Activated CD8-positive, alpha-beta memory T cell treated with anti-CD3 and anti-CD28 coated beads for 4 hours (primary cell): ENCODE data around the gene MFSD2A.
A peak's percentile ranks its signal among the peaks of the same experiment; 100 is the strongest.
"Not testable (repeated sequence)": the region's sequence is repeated elsewhere in the genome, so short reads cannot be mapped to it uniquely, and the experiment has no call there.

Experiments
- DNase-seq, 2 donors: peaks; one replicate each; pipeline ENCODE4 v3.0.0-alpha.2; 2020; ENCODE audit warnings: low read depth in 2 of 2

The MFSD2A gene

GRCh38 chr1:39940980-39941871 lies 13.7 kb upstream of the MFSD2A start:
- DNase-seq, result no peak

GRCh38 chr1:39943471-39944290 lies 11.3 kb upstream of the MFSD2A start:
- no peak for DNase-seq

DNA sequence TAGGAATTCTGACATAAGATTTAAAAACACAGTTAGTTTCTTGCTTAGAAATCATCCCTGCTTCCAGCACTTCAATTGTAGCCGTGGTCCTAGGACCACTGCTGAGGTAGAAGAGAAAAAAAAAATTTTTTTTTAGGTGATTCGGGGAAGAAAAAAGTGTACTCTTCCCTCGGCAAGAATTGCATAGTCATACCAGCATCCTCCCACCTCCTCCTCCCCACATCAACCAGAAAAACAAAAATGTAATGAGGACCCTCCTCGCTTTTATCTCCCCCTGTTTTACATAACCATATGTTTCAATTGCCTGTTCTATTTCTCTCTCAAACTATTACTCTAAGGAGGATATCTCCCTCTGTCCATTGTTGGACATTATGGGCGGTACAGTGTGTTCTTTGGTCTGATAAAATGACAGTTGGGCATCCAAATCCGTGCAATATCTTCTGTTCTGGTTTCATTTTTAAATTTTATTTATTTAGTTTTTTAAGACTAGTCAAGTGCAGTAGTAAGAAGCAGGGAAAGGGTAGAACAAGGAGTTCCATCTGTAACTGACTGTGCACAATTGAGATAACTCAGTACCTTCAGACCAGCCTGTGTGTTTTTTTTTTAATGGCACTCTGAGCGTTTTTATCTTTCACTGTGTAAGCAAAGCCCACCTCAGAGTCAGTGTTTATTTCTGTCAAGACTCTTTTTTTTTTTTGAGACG lies 10.4 kb upstream of the MFSD2A start:
- no peak for DNase-seq

DNA sequence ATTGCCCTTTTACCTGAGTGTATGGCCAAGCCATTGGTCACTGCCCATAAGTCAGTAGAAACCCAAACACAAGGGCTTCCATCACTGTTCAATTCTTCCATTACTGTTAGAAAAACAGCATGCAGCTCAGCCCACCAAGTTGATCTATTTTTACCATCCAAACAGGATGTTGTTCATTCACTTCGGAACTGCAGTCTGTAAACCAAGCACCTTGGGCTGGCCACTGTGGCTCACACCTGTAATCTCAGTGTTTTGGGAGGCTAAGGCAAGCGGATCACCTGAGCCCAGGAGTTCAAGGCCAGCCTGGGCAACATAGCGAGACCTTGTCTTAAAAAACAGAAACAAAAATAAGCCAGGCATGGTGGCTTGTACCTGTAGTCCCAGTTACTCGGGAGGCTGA lies 8.7 kb upstream of the MFSD2A start:
- no peak for DNase-seq

GRCh38 chr1:39947260-39947659 lies 7.7 kb upstream of the MFSD2A start:
- no peak for DNase-seq

DNA sequence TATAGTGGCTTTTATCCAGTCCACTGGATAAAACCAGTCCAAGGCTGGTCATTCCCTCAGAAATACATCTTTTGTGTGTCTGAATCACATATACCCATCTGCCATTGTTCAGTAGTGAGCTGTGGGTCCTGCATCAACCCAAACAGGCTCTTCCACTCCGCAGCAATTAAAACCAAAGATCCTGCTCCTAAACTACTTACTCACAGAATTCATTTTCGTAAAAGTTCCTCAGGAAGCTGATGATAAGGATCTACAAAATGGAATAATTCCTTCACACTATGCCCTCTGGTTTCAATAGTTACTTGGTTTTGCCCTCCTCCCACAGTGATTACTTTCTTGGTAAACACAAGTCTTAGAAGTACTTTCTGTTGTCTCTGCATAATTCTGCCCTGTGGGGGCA lies 5.1 kb upstream of the MFSD2A start:
- no peak for DNase-seq

- DNase-seq, result no peak
Measured at GRCh38 chr1:39951926-39952325, 3.0 kb upstream of the MFSD2A start.

DNA sequence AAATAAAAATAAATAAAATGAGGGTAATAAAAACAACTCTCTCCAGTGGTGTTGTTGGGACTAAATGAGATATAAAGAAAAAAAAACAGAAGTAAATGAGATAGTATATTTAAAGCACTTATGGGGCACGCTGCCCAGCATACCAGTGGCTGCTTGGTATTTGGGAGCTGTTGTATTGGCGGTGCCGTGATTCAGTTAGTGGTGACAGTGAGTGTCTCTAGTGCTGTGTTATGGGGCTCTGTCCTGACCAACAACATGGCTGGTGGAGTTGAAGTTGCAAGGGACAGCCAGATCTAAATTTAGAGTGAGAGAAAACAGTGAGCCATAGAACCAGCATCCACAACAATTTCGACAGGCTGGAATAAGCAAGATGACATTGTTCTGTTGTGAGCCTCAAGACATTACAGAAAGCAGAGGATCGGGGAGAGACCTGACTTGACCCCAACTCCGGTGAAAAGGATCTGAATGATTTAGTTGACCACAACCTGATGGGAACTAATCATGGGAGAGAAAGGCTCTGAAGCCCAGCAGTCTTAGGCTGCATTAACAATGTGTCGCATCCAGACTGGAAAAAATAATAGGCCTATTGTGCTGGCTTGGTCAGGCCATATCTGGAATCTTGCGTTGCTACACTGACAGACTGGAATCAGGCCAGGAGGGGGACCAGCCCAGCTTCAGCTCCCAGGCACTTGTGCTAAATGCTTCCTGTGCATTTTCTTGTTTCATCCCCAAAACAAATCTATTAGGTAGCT lies 2.4 kb upstream of the MFSD2A start:
- no peak for DNase-seq

DNA sequence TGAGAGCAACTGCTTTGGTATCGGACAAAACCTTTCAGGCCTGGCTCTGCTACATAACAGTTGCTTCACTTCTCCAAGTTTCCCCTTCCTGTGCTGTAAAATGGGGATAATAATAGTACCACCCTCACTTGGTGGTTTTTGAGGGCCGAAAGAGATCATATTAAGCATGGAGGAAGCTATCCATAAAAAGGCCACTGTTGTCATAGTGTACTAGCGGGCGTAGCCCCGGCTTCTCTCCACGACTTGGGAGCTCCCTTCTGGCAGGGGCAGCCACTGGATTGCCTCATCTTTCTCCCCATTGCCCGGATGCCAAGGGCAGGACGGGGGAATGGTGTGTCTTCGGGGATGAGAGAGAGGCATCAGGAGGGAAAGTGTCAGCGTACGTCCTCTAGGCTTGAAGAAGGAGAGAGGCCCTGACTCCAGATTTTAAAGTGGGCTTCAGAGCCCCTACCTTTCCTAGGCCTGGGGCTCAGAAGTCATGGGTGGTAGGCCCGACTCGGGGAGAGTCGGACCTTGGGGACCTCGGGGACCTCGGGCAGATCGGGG lies 548 bp upstream of the MFSD2A start:
- DNase-seq, result no peak

- peak; percentile 50 to 56 for DNase-seq
Measured at GRCh38 chr1:39955547-39956539, 898 bp downstream of the MFSD2A start.

DNA sequence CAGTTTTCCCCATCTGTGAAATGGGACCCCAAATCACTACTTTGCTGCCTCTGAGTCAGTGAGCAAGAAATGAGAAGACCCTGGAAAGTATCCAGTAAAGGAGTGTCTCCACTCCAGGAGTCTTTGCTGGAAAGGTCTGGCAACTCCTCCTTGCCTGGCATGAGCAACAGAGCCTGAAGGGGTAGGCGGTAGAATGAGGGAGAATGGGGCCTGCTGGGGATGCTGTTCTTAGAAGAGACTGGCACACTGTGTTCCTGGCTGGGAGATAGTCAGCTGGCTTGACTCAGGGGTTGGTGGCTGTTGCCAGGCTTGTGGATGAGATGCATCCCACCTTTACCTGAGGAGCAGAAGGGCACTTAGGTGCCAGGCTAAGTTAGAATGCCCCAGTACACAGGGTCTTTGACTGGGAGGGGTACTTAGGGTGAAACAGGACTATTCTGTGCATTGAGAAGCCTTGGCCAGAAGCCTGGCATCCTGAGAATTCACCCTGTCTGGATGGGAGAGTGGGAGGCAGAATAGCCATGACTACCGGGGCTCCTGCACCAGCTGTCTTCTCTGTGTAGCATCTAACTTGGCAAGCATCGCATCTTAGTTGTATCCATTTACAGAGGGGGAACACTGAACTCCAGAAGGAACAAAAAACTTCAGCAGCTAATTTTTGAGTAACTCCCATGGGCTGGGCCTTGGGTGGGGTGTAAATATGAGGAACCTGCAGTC lies 2.5 kb downstream of the MFSD2A start:
- DNase-seq, result no peak

- DNase-seq, result no peak
Measured at GRCh38 chr1:39958403-39959200, 3.7 kb downstream of the MFSD2A start.

- no peak for DNase-seq
Measured at GRCh38 chr1:39959651-39960333, 4.8 kb downstream of the MFSD2A start.

- DNase-seq, result no peak
Measured at GRCh38 chr1:39960431-39960958, 5.5 kb downstream of the MFSD2A start.

GRCh38 chr1:39962450-39962825 lies 7.5 kb downstream of the MFSD2A start:
- no peak for DNase-seq

DNA sequence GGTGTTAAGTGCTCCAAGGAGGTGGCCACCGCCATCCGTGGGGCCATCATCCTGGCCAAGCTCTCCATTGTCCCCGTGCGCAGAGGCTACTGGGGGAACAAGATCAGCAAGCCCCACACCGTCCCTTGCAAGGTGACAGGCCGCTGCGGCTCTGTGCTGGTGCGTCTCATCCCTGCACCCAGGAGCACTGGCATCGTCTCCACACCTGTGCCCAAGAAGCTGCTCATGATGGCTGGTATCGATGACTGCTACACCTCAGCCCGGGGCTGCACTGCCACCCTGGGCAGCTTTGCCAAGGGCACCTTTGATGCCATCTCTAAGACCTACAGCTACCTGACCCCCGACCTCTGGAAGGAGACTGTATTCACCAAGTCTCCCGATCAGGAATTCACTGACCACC lies 8.0 kb downstream of the MFSD2A start:
- DNase-seq, result not testable (repeated sequence)

DNA sequence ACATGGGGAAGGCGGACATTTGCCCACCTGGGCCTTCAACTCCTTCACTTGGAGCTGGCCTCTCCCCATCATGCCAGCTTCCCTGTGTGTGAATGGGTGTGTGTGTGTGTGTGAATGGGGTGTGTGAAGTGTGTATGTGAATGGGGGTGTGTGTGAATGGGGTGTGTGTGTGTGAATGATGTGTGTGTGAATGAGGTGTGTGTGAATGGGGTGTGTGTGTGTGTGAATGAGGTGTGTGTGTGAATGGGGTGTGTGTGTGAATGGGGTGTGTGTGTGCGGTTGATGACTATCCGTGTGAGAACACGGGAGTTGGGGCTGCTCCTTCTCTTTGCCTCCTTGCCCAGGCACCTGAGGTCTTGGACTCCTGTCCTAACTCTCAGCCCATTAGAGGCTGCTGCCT lies 9.6 kb downstream of the MFSD2A start:
- no peak for DNase-seq

- DNase-seq, result no peak
Measured at GRCh38 chr1:39965044-39965443, 10.1 kb downstream of the MFSD2A start.
